SU-DHL-6 (cell line): Measurements from ENCODE around the gene ASGR2.

Experiments used
- CTCF ChIP-seq: fragments of 200-600 bp; sonication (generic); IDR thresholded peaks from one replicate; pipeline ENCODE4 v1.5.1; 2017; ENCODE audit warnings: antibody characterized with exemption, mild to moderate bottlenecking, low read length, moderate library complexity; ENCODE audit not compliant: insufficient read depth, poor library complexity, severe bottlenecking
- EZH2phosphoT487 ChIP-seq: fragments of 200-600 bp; sonication (generic), shearing (Covaris generic); conservative IDR thresholded peaks from 2 replicates; pipeline ENCODE4 v1.6.1; 2018; ENCODE audit warnings: mild to moderate bottlenecking, antibody characterized with exemption, low read length, moderate library complexity, mixed read lengths

GRCh38 chr17:7095625-7096024 is 19.0 kb downstream of the ASGR2 start:
- TF ChIP-seq CTCF = no peak
- TF ChIP-seq EZH2phosphoT487 = no peak
